ENCODE measurements around the gene QDPR.

- TF ChIP-seq CTCF (IDR thresholded peaks at IDR 0.05) (no peak), EZH2phosphoT487 (IDR thresholded peaks at IDR 0.05; ENCODE audit: borderline replicate concordance, low read depth) (no peak), POLR2AphosphoS5 (IDR thresholded peaks at IDR 0.05; ENCODE audit: low read depth, low read length) (no peak), RAD21 (IDR thresholded peaks at IDR 0.05; ENCODE audit: low read length) (no peak), ELF1 (IDR thresholded peaks at IDR 0.05) (no peak), PBX3 (IDR thresholded peaks at IDR 0.05) (no peak), ZBTB33 (IDR thresholded peaks at IDR 0.05; ENCODE audit: borderline replicate concordance, low read depth) (no peak), FOSL2 (IDR thresholded peaks at IDR 0.05; ENCODE audit: borderline replicate concordance, low read depth) (no peak), RCOR1 (IDR thresholded peaks at IDR 0.05; ENCODE audit: low read length) (no peak), YY1 (IDR thresholded peaks at IDR 0.05; ENCODE audit: low read depth) (no peak), GATA2 (CRISPR knock-in tag; IDR thresholded peaks at IDR 0.05) (no peak), TAF1 (IDR thresholded peaks at IDR 0.05; ENCODE audit: borderline replicate concordance, low read depth, low read length) (no peak)
Measured at GRCh38 chr4:17504081-17504480, 7.8 kb downstream of the QDPR start.
